Mucosa of descending colon (tissue), 3 donors: ENCODE measurements around the gene LRBA. TPM values are rescaled to one million over a fixed set of nuclear protein-coding genes. Genes with fewer than 3 reads are reported as not detected.

ENCODE experiments used
- ATAC-seq: fragments of 200-7000 bp; cut with Tn5 transposase; one replicate; pipeline ENCODE4 v1.9.1; 2020; ENCODE audit warnings: mild to moderate bottlenecking, moderate library complexity
- DNase-seq, 3 donors: peaks; one replicate each; pipeline ENCODE4 v3.0.0-alpha.2; 2020
- H3K36me3 ChIP-seq: fragments of 200-600 bp; one replicate; pipeline ENCODE4 v1.8.0; 2021; ENCODE audit warnings: low read depth, mild to moderate bottlenecking
- H3K4me1 ChIP-seq: fragments of 200-600 bp; one replicate; pipeline ENCODE4 v1.8.0; 2021; ENCODE audit warnings: low read depth, mild to moderate bottlenecking
- H3K4me3 ChIP-seq: fragments of 200-600 bp; one replicate; pipeline ENCODE4 v1.8.0; 2021; ENCODE audit warnings: mild to moderate bottlenecking
- H3K9me3 ChIP-seq: fragments of 200-600 bp; one replicate; pipeline ENCODE4 v1.8.0; 2021; ENCODE audit warnings: mild to moderate bottlenecking
- intact Hi-C, 2 donors: fragments of 100-400 bp; cut with DNase I in 1 of 2; cut with micrococcal nuclease in 1 of 2; formaldehyde crosslinking; loops; one replicate each; pipeline versions ENCODE4 v1.11.0 to v1.11.1; 2022; cut with DNase I, micrococcal nuclease
- total RNA-seq, 3 donors: library from RNA; stranded (reverse); fragmentation: NEBNext Ultra II Directional in 2 of 3; extraction: Animal tissue kit (Norgen Biotek cat#: 25700) in 2 of 3; gene quantifications; one replicate each; pipeline versions ENCODE4 v1.2.1 to v1.2.4, GENCODE V29; 2021 to 2023
- TF ChIP-seq, protein P1 (sequence below): fragments of 200-600 bp; IDR thresholded peaks from one replicate; pipeline ENCODE4 v1.8.0; 2022; ENCODE audit warnings: antibody characterized with exemption, mild to moderate bottlenecking
- donor health status: DM: no; HTN: no; CAD: no; lungs with moderate emphysema.
- donor health status: DM: no; HTN: no; CAD: no.
- donor health status: DM: no; HTN: yes; CAD: no.

The LRBA gene
- total RNA-seq, 3 donors from 2014 or later: 69.8 to 98.4 (median 76.2) TPM

DNA sequence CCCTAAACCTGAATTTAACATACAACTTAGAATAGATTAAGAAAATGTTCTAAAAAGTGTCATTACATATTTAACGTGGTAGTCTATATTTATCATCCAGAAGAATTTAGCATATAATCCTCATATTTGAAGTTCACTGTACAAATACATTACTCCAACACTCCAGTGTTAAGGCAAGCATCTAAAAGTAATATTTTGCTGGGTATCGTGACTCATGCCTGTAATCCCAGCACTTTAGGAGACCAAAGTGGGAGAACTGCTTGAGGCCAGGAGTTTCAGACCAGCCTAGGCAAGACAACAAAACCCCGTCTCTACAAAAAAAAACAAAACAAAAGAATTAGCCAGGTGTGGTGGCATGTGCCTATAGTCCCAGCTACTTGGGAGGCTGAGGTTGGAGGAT lies 24.8 kb downstream of the LRBA start:
- intact Hi-C loops: no loop called here

DNA sequence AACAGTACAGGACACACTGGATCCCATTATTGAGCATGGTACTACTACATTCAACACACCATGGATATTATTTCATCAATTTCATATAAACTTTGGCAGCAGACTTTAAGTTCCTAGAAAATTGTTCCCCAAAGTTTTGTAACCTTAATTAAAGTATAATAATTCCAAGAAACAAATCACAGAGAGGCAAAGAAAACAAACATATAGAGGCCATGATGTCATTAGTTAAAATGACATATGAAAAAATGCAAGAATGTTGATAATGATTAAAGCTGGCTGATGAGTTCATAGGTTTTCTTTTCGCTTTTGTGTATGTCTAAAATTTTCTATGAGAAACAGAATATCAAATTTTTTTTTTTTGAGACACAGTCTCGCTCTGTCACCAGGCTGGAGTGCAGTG lies 26.8 kb downstream of the LRBA start:
- no peak for ATAC-seq
- TF ChIP-seq, protein P1, sequence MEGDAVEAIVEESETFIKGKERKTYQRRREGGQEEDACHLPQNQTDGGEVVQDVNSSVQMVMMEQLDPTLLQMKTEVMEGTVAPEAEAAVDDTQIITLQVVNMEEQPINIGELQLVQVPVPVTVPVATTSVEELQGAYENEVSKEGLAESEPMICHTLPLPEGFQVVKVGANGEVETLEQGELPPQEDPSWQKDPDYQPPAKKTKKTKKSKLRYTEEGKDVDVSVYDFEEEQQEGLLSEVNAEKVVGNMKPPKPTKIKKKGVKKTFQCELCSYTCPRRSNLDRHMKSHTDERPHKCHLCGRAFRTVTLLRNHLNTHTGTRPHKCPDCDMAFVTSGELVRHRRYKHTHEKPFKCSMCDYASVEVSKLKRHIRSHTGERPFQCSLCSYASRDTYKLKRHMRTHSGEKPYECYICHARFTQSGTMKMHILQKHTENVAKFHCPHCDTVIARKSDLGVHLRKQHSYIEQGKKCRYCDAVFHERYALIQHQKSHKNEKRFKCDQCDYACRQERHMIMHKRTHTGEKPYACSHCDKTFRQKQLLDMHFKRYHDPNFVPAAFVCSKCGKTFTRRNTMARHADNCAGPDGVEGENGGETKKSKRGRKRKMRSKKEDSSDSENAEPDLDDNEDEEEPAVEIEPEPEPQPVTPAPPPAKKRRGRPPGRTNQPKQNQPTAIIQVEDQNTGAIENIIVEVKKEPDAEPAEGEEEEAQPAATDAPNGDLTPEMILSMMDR: no peak
- intact Hi-C loops: no loop called here
- Histone ChIP-seq H3K36me3 (no peaks in the 10 kb centered on the region), H3K4me1 (no peaks in the 10 kb centered on the region), H3K4me3 (no peak overlapping the region), H3K9me3 (no peaks in the 10 kb centered on the region)
- no peak for DNase-seq

More for the DNA sequence above, 24.8 kb downstream of the LRBA start:
- Histone ChIP-seq H3K4me3 (no peak overlapping the region), H3K9me3 (no peaks in the 10 kb centered on the region), H3K4me1 (no peaks in the 10 kb centered on the region), H3K36me3 (no peaks in the 10 kb centered on the region)
- no peak for DNase-seq
- no peak for ATAC-seq
- TF ChIP-seq, protein P1: no peak

DNA sequence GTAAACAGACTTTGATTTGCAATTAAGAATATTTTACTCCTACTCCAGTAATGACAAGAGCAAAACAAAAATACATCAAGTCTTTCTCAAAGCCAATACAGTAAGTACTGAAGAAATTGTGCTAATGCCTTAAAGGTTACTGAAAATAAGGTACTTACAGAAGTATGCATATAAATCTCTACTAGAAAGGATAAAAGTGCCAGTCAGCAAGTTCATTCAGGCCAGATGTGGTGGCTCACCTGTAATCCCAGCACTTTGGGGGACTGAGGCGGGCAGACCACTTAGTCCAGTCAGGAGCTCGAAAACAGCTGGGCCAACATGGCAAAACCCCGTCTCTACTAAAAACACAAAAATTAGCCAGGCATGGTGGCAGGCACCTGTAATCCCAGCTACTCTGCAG lies 27.9 kb downstream of the LRBA start:
- Histone ChIP-seq H3K9me3 (no peaks in the 10 kb centered on the region), H3K4me1 (no peaks in the 10 kb centered on the region), H3K4me3 (no peak overlapping the region), H3K36me3 (no peaks in the 10 kb centered on the region)
- TF ChIP-seq, protein P1: no peak
- no peak for ATAC-seq
- DNase-seq: no peak
- intact Hi-C loops: no loop called here

DNA sequence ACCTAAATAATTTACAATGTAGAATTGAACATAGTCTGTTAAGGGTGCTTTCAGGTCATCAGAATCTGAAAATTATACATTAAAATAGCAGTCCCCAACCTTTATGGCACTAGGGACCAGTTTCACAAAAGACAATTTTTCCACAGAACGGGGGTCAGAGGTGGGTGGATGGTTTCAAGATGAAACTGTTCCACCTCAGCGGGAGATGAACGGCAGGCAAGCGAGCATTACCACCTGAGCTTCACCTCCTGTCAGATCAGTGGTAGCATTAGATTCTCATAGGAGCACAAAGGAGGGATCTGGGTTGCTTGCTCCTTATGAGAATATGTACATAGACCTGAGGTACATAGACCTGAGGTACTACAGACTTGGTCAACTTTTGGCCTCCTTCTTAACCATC lies 29.0 kb downstream of the LRBA start:
- Histone ChIP-seq H3K4me1 (no peaks in the 10 kb centered on the region), H3K4me3 (no peak overlapping the region), H3K36me3 (no peaks in the 10 kb centered on the region), H3K9me3 (no peaks in the 10 kb centered on the region)
- TF ChIP-seq, protein P1: no peak
- ATAC-seq: no peak
- no peak for DNase-seq
- intact Hi-C loops: no loop called here

DNA sequence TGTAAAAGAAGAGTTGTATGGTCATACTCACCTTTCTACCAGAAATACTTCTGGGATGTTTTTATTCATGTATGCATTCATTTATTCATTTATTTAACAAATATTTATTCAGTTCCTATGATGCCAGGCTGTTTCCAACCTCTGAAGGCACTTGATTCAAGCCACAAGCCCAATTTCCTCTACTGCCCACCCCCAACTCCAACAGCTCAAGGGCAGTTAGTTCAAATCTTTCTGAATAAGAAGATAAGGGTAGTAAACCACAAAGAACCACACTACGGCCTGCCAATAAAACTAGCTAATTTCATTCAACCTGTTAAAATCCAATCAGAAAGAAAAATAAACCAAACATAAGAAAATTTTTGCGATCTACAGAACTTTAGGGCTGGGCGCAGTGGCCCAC lies 31.2 kb downstream of the LRBA start:
- intact Hi-C loops: no loop called here
- Histone ChIP-seq H3K4me1 (no peaks in the 10 kb centered on the region), H3K9me3 (no peaks in the 10 kb centered on the region), H3K36me3 (no peaks in the 10 kb centered on the region), H3K4me3 (no peak overlapping the region)
- DNase-seq: no peak
- ATAC-seq: no peak
- TF ChIP-seq, protein P1: no peak

DNA sequence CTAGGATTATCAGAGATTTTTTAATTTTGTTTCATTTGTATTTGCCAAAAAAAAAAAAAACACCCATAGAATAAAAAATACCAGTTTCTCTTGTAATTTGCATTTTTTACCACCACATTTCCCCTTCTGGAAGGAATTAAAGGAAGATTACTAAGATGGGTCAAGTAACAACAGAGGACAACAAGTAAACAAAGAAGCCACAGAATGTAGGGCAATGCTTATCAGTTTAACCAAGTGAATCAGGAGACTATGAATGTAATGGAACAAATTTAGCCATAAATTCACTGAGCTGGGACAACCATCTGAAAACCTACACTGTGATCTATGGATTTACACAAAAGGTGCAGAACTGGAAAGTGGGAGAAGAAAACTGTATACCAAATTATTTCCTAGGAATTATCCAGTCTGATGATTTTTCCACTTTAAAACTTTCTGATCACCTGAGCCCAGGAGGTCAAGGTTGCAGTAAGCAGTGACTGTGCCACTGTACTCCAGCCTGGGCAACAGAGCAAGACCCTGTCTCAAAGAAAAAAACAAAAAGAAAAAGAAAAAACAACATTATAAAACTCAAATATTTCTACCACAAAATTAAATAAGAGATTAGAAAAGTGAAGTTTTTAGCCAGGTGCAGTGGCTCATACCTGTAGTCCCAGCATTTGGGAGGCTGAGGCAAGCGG lies 32.4 kb downstream of the LRBA start:
- ATAC-seq: no peak
- no peaks in the 10 kb centered on the region for H3K9me3 ChIP-seq
- H3K4me1 ChIP-seq: no peaks in the 10 kb centered on the region
- no peaks in the 10 kb centered on the region for H3K36me3 ChIP-seq
- intact Hi-C loops: no loop called here
- TF ChIP-seq, protein P1: no peak
- DNase-seq: no peak
- H3K4me3 ChIP-seq: no peak overlapping the region
